ENCODE results near the gene KIAA1958. TPM values are rescaled to one million over a fixed set of nuclear protein-coding genes. Genes with fewer than 3 reads are reported as not detected.

KIAA1958 gene
- total and polyA plus RNA-seq, 2 of the 8 experiments (the other 6 are each of a cell fraction or from before 2014, with no cell fraction given) = 11.4 to 43.8 TPM

DNA sequence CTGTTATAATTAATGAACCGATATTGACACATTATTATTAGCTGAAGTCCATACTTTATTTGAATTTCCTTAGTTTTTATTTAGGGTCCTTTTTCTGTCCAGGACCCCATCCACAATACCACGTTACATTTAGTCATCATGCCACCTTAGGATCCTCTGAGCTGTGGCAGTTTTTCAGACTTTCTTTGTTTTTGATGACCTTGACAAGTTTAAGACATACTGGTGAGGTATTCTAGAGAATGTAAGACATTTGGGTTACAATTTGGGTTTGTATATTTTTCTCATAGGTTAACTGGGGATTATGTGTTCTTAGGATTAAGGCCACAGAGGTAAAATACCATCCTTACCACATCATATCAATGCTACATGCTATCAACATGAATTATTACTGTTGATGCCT is 42.7 kb downstream of the KIAA1958 start (continued):
- TF ChIP-seq, protein P1, sequence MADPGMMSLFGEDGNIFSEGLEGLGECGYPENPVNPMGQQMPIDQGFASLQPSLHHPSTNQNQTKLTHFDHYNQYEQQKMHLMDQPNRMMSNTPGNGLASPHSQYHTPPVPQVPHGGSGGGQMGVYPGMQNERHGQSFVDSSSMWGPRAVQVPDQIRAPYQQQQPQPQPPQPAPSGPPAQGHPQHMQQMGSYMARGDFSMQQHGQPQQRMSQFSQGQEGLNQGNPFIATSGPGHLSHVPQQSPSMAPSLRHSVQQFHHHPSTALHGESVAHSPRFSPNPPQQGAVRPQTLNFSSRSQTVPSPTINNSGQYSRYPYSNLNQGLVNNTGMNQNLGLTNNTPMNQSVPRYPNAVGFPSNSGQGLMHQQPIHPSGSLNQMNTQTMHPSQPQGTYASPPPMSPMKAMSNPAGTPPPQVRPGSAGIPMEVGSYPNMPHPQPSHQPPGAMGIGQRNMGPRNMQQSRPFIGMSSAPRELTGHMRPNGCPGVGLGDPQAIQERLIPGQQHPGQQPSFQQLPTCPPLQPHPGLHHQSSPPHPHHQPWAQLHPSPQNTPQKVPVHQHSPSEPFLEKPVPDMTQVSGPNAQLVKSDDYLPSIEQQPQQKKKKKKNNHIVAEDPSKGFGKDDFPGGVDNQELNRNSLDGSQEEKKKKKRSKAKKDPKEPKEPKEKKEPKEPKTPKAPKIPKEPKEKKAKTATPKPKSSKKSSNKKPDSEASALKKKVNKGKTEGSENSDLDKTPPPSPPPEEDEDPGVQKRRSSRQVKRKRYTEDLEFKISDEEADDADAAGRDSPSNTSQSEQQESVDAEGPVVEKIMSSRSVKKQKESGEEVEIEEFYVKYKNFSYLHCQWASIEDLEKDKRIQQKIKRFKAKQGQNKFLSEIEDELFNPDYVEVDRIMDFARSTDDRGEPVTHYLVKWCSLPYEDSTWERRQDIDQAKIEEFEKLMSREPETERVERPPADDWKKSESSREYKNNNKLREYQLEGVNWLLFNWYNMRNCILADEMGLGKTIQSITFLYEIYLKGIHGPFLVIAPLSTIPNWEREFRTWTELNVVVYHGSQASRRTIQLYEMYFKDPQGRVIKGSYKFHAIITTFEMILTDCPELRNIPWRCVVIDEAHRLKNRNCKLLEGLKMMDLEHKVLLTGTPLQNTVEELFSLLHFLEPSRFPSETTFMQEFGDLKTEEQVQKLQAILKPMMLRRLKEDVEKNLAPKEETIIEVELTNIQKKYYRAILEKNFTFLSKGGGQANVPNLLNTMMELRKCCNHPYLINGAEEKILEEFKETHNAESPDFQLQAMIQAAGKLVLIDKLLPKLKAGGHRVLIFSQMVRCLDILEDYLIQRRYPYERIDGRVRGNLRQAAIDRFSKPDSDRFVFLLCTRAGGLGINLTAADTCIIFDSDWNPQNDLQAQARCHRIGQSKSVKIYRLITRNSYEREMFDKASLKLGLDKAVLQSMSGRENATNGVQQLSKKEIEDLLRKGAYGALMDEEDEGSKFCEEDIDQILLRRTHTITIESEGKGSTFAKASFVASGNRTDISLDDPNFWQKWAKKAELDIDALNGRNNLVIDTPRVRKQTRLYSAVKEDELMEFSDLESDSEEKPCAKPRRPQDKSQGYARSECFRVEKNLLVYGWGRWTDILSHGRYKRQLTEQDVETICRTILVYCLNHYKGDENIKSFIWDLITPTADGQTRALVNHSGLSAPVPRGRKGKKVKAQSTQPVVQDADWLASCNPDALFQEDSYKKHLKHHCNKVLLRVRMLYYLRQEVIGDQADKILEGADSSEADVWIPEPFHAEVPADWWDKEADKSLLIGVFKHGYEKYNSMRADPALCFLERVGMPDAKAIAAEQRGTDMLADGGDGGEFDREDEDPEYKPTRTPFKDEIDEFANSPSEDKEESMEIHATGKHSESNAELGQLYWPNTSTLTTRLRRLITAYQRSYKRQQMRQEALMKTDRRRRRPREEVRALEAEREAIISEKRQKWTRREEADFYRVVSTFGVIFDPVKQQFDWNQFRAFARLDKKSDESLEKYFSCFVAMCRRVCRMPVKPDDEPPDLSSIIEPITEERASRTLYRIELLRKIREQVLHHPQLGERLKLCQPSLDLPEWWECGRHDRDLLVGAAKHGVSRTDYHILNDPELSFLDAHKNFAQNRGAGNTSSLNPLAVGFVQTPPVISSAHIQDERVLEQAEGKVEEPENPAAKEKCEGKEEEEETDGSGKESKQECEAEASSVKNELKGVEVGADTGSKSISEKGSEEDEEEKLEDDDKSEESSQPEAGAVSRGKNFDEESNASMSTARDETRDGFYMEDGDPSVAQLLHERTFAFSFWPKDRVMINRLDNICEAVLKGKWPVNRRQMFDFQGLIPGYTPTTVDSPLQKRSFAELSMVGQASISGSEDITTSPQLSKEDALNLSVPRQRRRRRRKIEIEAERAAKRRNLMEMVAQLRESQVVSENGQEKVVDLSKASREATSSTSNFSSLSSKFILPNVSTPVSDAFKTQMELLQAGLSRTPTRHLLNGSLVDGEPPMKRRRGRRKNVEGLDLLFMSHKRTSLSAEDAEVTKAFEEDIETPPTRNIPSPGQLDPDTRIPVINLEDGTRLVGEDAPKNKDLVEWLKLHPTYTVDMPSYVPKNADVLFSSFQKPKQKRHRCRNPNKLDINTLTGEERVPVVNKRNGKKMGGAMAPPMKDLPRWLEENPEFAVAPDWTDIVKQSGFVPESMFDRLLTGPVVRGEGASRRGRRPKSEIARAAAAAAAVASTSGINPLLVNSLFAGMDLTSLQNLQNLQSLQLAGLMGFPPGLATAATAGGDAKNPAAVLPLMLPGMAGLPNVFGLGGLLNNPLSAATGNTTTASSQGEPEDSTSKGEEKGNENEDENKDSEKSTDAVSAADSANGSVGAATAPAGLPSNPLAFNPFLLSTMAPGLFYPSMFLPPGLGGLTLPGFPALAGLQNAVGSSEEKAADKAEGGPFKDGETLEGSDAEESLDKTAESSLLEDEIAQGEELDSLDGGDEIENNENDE (IDR thresholded peaks at IDR 0.05; ENCODE audit: insufficient replicate concordance, low read length) = no peak
- no peak for TF ChIP-seq YY1 (IDR thresholded peaks at IDR 0.05; ENCODE audit: low read depth, low read length)
- TF ChIP-seq RNF2 (IDR thresholded peaks at IDR 0.05; ENCODE audit: borderline replicate concordance, low read depth, low read length, missing control alignments, poor library complexity, severe bottlenecking) = no peak
- TF ChIP-seq BRCA1 (IDR thresholded peaks at IDR 0.05; ENCODE audit: low read depth, low read length) = no peak

All from H1 (cell line).